Mucosa of stomach (tissue), 1 donor: ENCODE measurements around the gene NUP107.

Experiments used
- H3K27me3 ChIP-seq: one replicate; pipeline ENCODE4 v1.7.0; 2013; ENCODE audit warnings: mild to moderate bottlenecking, low read length; ENCODE audit not compliant: control insufficient read depth, insufficient read depth
- H3K36me3 ChIP-seq: one replicate; pipeline ENCODE4 v1.7.0; 2013; ENCODE audit warnings: low read length; ENCODE audit not compliant: control insufficient read depth, insufficient read depth
- H3K4me1 ChIP-seq: one replicate; pipeline ENCODE4 v1.7.0; 2013; ENCODE audit warnings: mild to moderate bottlenecking, low read length; ENCODE audit not compliant: control insufficient read depth, insufficient read depth
- H3K4me3 ChIP-seq: one replicate; pipeline ENCODE4 v1.7.0; 2013; ENCODE audit warnings: low read length
- H3K9ac ChIP-seq: one replicate; pipeline ENCODE4 v1.7.0; 2013; ENCODE audit warnings: mild to moderate bottlenecking, low read length, moderate library complexity
- H3K9me3 ChIP-seq: one replicate; pipeline ENCODE4 v1.7.0; 2013; ENCODE audit warnings: mild to moderate bottlenecking, low read length, moderate library complexity; ENCODE audit not compliant: control insufficient read depth
- donor health status: Pancreatic carcinoma.

NUP107 gene

DNA sequence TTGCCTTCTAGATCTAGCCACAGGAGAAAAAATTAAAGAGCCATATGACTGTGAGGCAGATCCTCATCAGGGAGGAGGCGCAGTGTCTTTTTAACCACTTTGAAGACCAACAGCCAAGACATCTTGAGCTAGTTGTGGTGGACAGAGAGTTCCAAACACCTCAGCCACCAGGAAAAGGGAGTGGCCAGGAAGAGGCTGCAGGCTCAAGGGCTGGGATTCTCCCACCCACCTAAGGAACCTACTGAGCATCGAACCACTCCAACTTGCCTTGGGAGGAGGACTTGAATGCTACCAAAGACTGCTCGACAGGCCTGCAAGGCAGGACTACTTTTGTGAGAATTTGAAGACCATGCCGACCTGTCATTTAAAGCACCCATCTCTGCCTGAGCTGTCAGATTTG lies 106.7 kb downstream of the NUP107 start:
- Histone ChIP-seq H3K4me3 (no peak overlapping the region), H3K9ac (no peak overlapping the region), H3K27me3 (no peaks in the 10 kb centered on the region), H3K4me1 (peaks cover 11% of the 10 kb centered on the region), H3K36me3 (no peaks in the 10 kb centered on the region), H3K9me3 (no peaks in the 10 kb centered on the region)

GRCh38 chr12:68793975-68794652 lies 107.3 kb downstream of the NUP107 start:
- no peak overlapping the region for H3K4me3 ChIP-seq
- peaks cover 6% of the 10 kb centered on the region for H3K4me1 ChIP-seq
- no peaks in the 10 kb centered on the region for H3K36me3 ChIP-seq
- H3K27me3 ChIP-seq: no peaks in the 10 kb centered on the region
- H3K9ac ChIP-seq: no peak overlapping the region
- H3K9me3 ChIP-seq: no peaks in the 10 kb centered on the region

GRCh38 chr12:68794653-68795251 lies 108.0 kb downstream of the NUP107 start:
- no peak overlapping the region for H3K9ac ChIP-seq
- H3K4me3 ChIP-seq: no peak overlapping the region
- no peaks in the 10 kb centered on the region for H3K36me3 ChIP-seq
- H3K27me3 ChIP-seq: no peaks in the 10 kb centered on the region
- peaks cover 3% of the 10 kb centered on the region for H3K4me1 ChIP-seq
- H3K9me3 ChIP-seq: no peaks in the 10 kb centered on the region
